RWPE1 (cell line): Measurements from ENCODE around the gene JADE2.
A peak's percentile ranks its signal among the peaks of the same experiment; 100 is the strongest.

Experiments used
- CTCF ChIA-PET: fragments of 350-600 bp; sonication (Branson Sonifier 250); formaldehyde crosslinking; extraction: SDS; loops from one replicate; lab custom pipeline; 2021; lab: Yijun Ruan, JAX
- POLR2A ChIA-PET: fragments of 400-600 bp; formaldehyde crosslinking; extraction: SDS; loops from one replicate; lab custom pipeline; 2020; ENCODE audit warnings: antibody characterized with exemption; ENCODE audit not compliant: low non-redundant PET; lab: Yijun Ruan, JAX
- DNase-seq: peaks from one replicate; pipeline ENCODE4 v3.0.0; 2012; ENCODE audit warnings: low spot score
- H3K27ac ChIP-seq: fragments of 450-650 bp; 2 replicates; pipeline ENCODE4 v1.5.1; 2017
- TF ChIP-seq, protein P1 (sequence below): fragments of 450-650 bp; conservative IDR thresholded peaks from 2 replicates; pipeline ENCODE4 v1.5.1; 2017; ENCODE audit warnings: low read depth, mild to moderate bottlenecking

Gene JADE2

DNA sequence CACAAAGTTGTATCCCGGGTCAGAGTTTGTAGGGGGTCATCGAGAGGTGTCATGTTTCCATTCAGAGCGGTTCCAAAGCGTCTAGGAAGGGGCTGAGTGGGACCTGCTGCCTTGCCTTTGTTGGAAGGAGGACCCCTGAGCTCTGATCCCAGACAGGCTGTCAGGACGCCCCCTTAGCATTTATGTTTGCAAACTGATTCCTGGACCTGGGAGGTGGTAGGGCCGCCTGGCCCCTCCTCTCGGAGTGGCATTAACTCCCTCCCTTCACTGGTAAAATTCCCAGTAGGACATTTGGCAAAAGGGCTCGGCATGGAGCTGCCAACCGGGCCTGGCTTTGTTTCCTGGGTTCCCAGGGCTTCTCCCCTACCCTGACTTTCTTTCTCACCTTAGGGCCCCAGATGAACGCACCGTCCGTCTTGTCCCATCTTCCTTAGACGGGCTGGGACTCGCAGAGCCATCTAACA, 2.5 kb downstream of the JADE2 start:
- TF ChIP-seq, protein P1, sequence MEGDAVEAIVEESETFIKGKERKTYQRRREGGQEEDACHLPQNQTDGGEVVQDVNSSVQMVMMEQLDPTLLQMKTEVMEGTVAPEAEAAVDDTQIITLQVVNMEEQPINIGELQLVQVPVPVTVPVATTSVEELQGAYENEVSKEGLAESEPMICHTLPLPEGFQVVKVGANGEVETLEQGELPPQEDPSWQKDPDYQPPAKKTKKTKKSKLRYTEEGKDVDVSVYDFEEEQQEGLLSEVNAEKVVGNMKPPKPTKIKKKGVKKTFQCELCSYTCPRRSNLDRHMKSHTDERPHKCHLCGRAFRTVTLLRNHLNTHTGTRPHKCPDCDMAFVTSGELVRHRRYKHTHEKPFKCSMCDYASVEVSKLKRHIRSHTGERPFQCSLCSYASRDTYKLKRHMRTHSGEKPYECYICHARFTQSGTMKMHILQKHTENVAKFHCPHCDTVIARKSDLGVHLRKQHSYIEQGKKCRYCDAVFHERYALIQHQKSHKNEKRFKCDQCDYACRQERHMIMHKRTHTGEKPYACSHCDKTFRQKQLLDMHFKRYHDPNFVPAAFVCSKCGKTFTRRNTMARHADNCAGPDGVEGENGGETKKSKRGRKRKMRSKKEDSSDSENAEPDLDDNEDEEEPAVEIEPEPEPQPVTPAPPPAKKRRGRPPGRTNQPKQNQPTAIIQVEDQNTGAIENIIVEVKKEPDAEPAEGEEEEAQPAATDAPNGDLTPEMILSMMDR, result no peak
- ChIA-PET POLR2A (interaction anchor here (0.6 to 1.2 kb wide), 3 partner anchors 19 to 50 kb away, joined by 3 to 6 read pairs (median 4); no protein-coding TSS in a partner anchor), CTCF (interaction anchor here (0.5 to 3.9 kb wide), 26 partner anchors 8 to 125 kb away, joined by 3 to 34 read pairs (median 3); partner anchors contain the start of gene CDKN2AIPNL)
- no peak for DNase-seq
- peak overlapping the region; percentile 98 for H3K27ac ChIP-seq

DNA sequence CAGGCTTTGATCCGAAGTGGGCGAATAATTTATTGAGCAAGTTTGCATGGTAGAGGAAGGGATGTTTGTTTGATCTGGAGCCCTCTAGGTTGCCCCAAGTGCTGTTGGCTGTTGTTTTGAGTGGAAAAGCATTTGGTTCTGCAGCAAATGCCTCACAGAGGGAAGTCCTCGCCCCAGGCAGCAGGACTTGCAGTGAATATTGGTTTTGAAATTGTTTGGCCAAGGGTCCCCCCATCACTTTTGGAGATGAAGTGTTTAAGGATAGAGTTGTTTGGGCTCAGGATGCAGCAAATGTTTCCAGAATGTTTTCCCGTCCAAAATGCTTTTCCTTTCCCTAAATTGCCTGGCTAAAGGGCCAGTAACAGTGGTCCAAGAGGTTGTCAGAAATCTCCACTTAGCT, 3.1 kb downstream of the JADE2 start:
- no peak for DNase-seq
- CTCF ChIA-PET, result interaction anchor here (0.5 to 3.9 kb wide), 14 partner anchors 8 to 126 kb away, joined by 3 to 34 read pairs (median 4); partner anchors contain the start of gene CDKN2AIPNL
- TF ChIP-seq, protein P1, result no peak
- peak overlapping the region; percentile 98 for H3K27ac ChIP-seq
- POLR2A ChIA-PET, result interaction anchor here (0.6 kb wide), 1 partner anchor 51 kb away, joined by 3 read pairs; no protein-coding TSS in a partner anchor

DNA sequence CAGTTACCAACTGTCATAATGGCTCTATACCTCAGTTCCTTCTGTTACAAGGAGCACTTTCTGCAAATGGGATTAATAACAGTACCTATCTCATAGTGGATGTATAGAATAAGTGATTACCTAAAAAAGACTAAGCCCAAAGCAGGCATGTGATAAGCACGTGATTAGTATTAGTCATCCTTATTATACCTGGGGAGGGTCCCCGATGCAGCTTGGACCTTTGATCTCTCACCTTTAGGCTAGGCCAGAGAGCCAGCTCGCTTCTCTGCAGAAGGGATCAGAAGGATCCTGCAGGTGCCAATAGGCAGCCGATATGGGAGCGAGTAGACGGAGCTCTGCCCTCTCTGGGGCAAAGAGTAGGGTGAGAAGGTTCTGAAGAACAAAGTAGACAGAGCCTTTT, 4.0 kb downstream of the JADE2 start:
- POLR2A ChIA-PET, result no interaction called here
- CTCF ChIA-PET, result interaction anchor here (1.2 kb wide), 1 partner anchor 90 kb away, joined by 3 read pairs; no protein-coding TSS in a partner anchor
- DNase-seq, result no peak
- TF ChIP-seq, protein P1, result no peak
- peak overlapping the region; percentile 24 for H3K27ac ChIP-seq

DNA sequence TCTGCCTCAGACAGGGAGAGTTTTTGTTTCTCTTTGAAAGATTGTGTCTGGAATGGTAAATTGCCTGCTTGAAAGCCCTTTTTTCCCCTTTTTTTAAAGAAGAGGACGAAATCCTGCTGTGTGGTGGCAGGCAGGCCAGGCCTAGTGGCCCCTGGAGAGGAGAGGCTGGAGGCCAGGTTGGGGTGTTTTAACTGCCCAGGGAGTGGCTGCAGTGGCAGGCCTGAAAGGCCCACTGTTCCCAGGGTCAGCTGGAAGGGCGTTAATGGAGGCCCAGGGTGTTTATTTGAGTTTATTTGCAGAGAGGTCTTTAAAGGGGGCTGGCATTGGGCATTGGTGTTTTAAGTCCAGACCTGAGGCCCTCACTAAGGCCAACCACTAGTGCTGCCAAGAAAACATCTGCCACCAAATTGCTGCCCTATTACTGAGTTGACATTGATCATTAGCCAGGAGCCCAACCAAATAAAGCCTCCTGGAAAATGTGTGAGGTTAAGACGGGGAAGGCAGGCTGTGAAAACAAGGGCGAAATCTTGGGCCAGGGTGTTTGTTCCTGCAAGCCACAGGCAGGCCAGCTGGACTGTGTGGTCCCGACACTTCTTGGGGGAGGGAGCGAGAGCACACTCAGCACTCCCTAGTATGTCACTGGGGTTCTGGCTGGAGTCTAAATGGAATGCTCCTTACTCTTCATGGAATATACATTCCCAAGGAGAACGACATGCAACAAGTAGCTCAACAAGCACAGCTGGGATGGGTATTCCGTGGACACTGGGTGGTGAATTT, 5.0 kb downstream of the JADE2 start:
- H3K27ac ChIP-seq, result peak overlapping the region; percentile 24
- TF ChIP-seq, protein P1, result no peak
- POLR2A ChIA-PET, result no interaction called here
- CTCF ChIA-PET, result interaction anchor here (1.2 to 1.3 kb wide), 2 partner anchors 91 to 119 kb away, joined by 3 to 8 read pairs; partner anchors contain the start of gene CDKN2AIPNL
- no peak for DNase-seq

DNA sequence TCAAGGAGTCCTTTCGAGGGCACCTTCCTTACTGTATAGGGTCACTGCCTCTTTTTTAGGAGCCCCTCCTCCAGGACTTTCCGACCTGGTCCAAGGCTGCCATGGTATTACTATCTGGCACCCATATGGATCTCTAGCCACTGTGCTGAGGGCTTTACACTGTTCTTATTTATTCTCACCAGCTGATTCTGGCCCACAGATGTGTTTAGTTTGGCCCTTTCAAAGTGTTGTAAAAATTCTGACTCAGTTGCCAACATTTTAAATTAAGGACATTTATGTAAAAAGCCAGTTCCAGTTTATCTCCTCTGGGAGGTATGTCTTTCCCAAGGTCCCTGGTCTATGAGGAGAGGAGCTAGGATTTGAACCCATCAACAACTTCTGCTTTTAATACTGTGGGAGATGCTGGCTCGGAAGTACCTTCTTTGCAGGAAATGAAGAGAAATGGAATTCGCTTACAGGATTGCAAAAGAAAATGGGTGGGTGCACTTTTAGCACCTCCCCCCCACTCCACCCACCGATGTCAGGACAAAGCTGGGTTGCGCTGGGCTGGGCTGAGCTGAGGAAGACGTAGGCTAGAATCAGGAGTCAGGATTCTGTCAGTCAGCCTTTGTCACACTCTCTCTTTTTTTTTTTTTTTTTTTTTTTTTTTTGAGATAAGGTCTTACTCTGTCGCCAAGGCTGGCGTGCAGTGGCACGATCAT, 7.8 kb downstream of the JADE2 start:
- ChIA-PET CTCF (interaction anchor here (1.1 kb wide), 1 partner anchor 54 kb away, joined by 4 read pairs; no protein-coding TSS in a partner anchor), POLR2A (no interaction called here)
- TF ChIP-seq, protein P1, result no peak
- no peak for DNase-seq
- H3K27ac ChIP-seq, result peak overlapping the region; percentile 23; the same call in 1 of the 2 replicates
